ENCODE data around the gene PPT2. TPM values are rescaled to one million over a fixed set of nuclear protein-coding genes. Genes with fewer than 3 reads are reported as not detected.
"Not testable (repeated sequence)": the region's sequence is repeated elsewhere in the genome, so short reads cannot be mapped to it uniquely, and the experiment has no call there.

PPT2 gene
- total RNA-seq, 2 experiments from 2014 or later: 15.4 to 17.1 TPM

DNA sequence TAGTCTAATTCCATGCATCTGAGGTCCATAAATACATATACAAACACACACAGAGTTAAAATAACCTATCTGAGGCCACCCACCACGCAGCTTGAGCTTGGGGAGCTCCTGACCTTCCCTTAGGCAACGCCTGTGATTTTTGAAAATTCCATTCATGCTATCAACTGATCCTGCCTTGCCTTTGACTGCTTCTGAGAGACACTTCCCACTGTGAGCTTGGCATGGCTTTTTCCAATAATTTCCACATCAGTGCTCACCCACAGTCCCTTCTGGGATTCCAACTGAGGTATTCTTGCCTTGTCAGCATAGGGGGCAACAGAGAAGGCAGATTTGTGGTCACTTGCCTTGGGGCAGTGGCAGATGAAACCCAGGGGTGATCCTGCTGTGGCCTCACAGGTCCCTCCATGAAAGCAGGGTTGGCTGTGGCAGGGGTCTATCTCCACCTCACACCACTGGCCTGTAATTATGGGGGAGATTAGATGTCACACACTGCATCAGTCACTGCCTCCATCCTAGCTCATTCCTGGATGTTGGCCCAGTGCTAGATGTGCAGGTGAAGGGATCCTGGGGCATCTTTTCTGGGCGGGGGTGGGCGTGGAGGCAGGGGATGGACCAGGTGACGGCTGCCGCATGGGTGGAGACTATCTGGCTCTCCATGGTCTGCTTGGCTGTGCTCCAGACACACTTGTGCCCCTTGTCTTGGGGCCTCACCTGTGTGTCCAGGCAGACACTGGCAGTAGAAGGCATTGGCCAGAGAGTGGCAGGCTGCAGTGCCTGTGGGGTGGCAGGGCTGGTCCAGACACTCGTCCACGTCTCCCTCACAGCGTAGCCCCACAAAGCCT is 49.7 kb downstream of the PPT2 start:
- Mint-ChIP-seq H3K36me3 (ENCODE audit: low read depth) (no peaks in the 10 kb centered on the region), H3K9me3 (ENCODE audit: insufficient read depth) (no peaks in the 10 kb centered on the region), H3K27ac (no peak overlapping the region), H3K27me3 (ENCODE audit: low read depth) (peaks cover 17% of the 10 kb centered on the region), H3K4me1 (ENCODE audit: low read depth) (no peaks in the 10 kb centered on the region), H3K4me3 (no peak overlapping the region)
- CTCF ChIA-PET: no interaction called here
- no peak for ATAC-seq
- POLR2A ChIA-PET: no interaction called here
- DNase-seq: no peak

DNA sequence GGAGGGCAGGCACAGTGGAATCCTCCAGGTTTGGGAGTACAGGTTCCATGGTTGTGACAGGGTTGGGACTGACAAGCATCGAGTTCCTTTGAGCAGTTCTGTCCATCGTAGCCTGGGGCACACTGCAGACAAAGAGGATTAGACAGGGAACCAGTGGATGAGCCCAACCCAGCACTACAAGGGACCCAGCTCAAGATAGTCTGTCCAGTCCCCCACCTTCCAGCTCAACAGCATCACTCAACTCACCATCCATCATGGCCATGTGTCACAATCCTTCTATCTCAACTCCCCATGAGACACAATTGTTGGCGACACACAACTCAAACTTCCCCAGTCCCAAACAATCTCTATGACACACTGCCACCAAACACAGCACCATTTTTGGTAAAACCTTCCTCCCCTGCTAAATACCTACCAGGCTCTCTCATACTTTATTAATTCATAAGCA is 50.4 kb downstream of the PPT2 start:
- CTCF ChIA-PET: no interaction called here
- ATAC-seq (no peak), DNase-seq (no peak)
- H3K9me3 Mint-ChIP-seq (ENCODE audit: insufficient read depth): no peaks in the 10 kb centered on the region
- H3K4me1 Mint-ChIP-seq (ENCODE audit: low read depth): no peaks in the 10 kb centered on the region
- H3K27me3 Mint-ChIP-seq (ENCODE audit: low read depth): peaks cover 19% of the 10 kb centered on the region
- no peak overlapping the region for H3K27ac Mint-ChIP-seq
- H3K36me3 Mint-ChIP-seq (ENCODE audit: low read depth): no peaks in the 10 kb centered on the region
- H3K4me3 Mint-ChIP-seq: no peak overlapping the region
- POLR2A ChIA-PET: no interaction called here

GRCh38 chr6:32208996-32209395 is 55.1 kb downstream of the PPT2 start:
- no peaks in the 10 kb centered on the region for H3K9me3 Mint-ChIP-seq (ENCODE audit: insufficient read depth)
- H3K4me3 Mint-ChIP-seq: no peak overlapping the region
- ChIA-PET POLR2A (no interaction called here), CTCF (no interaction called here)
- ATAC-seq (no peak), DNase-seq (no peak)
- H3K27ac Mint-ChIP-seq: no peak overlapping the region
- peaks cover 18% of the 10 kb centered on the region for H3K27me3 Mint-ChIP-seq (ENCODE audit: low read depth)
- no peaks in the 10 kb centered on the region for H3K4me1 Mint-ChIP-seq (ENCODE audit: low read depth)
- no peaks in the 10 kb centered on the region for H3K36me3 Mint-ChIP-seq (ENCODE audit: low read depth)

GRCh38 chr6:32210191-32210601 is 56.3 kb downstream of the PPT2 start:
- Mint-ChIP-seq H3K4me3 (no peak overlapping the region), H3K27me3 (ENCODE audit: low read depth) (peaks cover 9% of the 10 kb centered on the region), H3K4me1 (ENCODE audit: low read depth) (peaks cover 2% of the 10 kb centered on the region), H3K27ac (no peak overlapping the region), H3K9me3 (ENCODE audit: insufficient read depth) (no peaks in the 10 kb centered on the region), H3K36me3 (ENCODE audit: low read depth) (no peaks in the 10 kb centered on the region)
- ATAC-seq (no peak), DNase-seq (no peak)
- ChIA-PET POLR2A (no interaction called here), CTCF (no interaction called here)

GRCh38 chr6:32211432-32211831 is 57.5 kb downstream of the PPT2 start:
- CTCF ChIA-PET: interaction anchor here (1.1 kb wide), 1 partner anchor 66 kb away, joined by 4 read pairs; no protein-coding TSS in a partner anchor
- not testable (repeated sequence) for H3K27me3 Mint-ChIP-seq (ENCODE audit: low read depth)

DNA sequence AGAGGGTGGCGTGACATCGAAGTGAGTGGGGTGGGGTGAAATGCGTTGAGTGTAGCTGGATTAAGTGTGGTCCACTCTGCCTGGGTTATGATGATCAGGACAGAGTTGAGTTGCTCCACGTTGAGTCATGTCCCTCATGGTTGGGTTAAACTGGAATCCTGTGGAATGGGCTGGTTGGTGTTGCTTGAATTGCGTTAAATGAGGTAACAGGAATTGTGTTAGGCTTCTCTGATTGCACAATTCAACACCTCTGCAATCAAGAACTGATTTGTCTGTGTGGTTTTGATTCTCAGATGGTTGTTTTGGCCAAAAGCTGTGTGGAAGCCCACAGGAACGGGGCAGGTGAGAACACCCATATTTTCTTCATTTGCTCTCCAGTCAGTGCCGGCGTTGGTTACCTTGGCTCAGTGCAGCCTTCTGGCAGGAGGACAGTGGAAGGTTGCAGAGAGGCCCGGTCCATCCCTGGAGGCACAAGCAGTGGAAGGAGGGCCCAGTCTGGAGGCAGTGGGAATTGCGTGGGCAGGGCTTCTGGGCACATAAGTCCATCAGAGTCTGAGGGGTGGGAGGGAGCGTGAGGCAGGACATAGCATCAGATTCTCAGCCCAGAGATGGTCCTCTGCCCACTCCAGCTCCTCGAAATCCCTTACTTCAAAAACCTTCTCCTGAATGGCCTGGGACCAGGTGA is 58.3 kb downstream of the PPT2 start:
- Mint-ChIP-seq H3K36me3 (ENCODE audit: low read depth) (no peaks in the 10 kb centered on the region), H3K4me3 (no peak overlapping the region), H3K27me3 (ENCODE audit: low read depth) (peaks cover 5% of the 10 kb centered on the region), H3K9me3 (ENCODE audit: insufficient read depth) (no peaks in the 10 kb centered on the region), H3K27ac (no peak overlapping the region), H3K4me1 (ENCODE audit: low read depth) (peaks cover 8% of the 10 kb centered on the region)
- POLR2A ChIA-PET: no interaction called here
- CTCF ChIA-PET: interaction anchor here (1.1 kb wide), 1 partner anchor 67 kb away, joined by 4 read pairs; no protein-coding TSS in a partner anchor
- ATAC-seq (no peak), DNase-seq (no peak)

More at GRCh38 chr6:32211432-32211831, 57.5 kb downstream of the PPT2 start:
- H3K27ac Mint-ChIP-seq; H3K4me3 Mint-ChIP-seq; H3K36me3 Mint-ChIP-seq (ENCODE audit: low read depth); H3K9me3 Mint-ChIP-seq (ENCODE audit: insufficient read depth); H3K4me1 Mint-ChIP-seq (ENCODE audit: low read depth); DNase-seq; POLR2A ChIA-PET; ATAC-seq: not testable (repeated sequence)

Small RNA genes lying within 50 kb of the gene (microRNA-seq; reads per million reads assigned to microRNA genes)
- gene MIR6721 (2.9 reads per million), gene MIR6833 (not detected)

Other genes starting within 250 kb of the PPT2 start
- gene C2, start 226.4 kb upstream of the PPT2 start, total RNA-seq: under 1 TPM; 0.26 to 0.87 TPM
- gene CFB, start 208.0 kb upstream of the PPT2 start, total RNA-seq: under 1 TPM in 1 of 2 experiments, not detected in 1; 0.58 TPM
- gene NELFE, start 195.2 kb upstream of the PPT2 start, total RNA-seq: 10 to 100 TPM; 67.1 to 70.8 TPM
- 10 to 100 TPM; 73.2 to 73.4 TPM for gene SKIC2, start 195.0 kb upstream of the PPT2 start, total RNA-seq
- 10 to 100 TPM; 14.8 to 17.7 TPM for gene DXO, start 182.0 kb upstream of the PPT2 start, total RNA-seq
- 1 to 10 TPM; 3.6 to 5.1 TPM for gene C4A, start 172.1 kb upstream of the PPT2 start, total RNA-seq
- 1 to 10 TPM; 2.9 to 3.5 TPM for gene C4B, start 139.3 kb upstream of the PPT2 start, total RNA-seq
- gene CYP21A2, start 115.7 kb upstream of the PPT2 start, total RNA-seq: not detected
- gene TNXB, start 44.8 kb upstream of the PPT2 start, total RNA-seq: 1 to 10 TPM; 3.4 to 4.8 TPM
- gene ATF6B, start 25.9 kb upstream of the PPT2 start, total RNA-seq: 100 to 1,000 TPM; 107 to 117 TPM
- 1 to 10 TPM; 7.0 to 8.5 TPM for gene FKBPL, start 23.9 kb upstream of the PPT2 start, total RNA-seq
- under 1 TPM; 0.37 to 0.45 TPM for gene PRRT1, start 2.2 kb upstream of the PPT2 start, total RNA-seq
- 10 to 100 TPM in 1 of 2 experiments, 1 to 10 TPM in 1; 9.8 to 12.2 TPM for gene EGFL8, start 10.5 kb downstream of the PPT2 start, total RNA-seq
- gene AGPAT1, start 21.9 kb downstream of the PPT2 start, total RNA-seq: 10 to 100 TPM; 40.4 to 46.6 TPM
- 10 to 100 TPM; 40.4 to 43.3 TPM for gene RNF5, start 24.3 kb downstream of the PPT2 start, total RNA-seq
- gene AGER, start 30.1 kb downstream of the PPT2 start, total RNA-seq: 10 to 100 TPM; 27.8 to 29.9 TPM
- gene PBX2, start 36.1 kb downstream of the PPT2 start, total RNA-seq: 10 to 100 TPM; 60.5 to 68.5 TPM
- gene GPSM3, start 38.5 kb downstream of the PPT2 start, total RNA-seq: 100 to 1,000 TPM; 216 to 223 TPM
- gene NOTCH4, start 69.9 kb downstream of the PPT2 start, total RNA-seq: under 1 TPM; 0.44 to 0.55 TPM
- not detected for gene TSBP1, start 217.8 kb downstream of the PPT2 start, total RNA-seq